Sigmoid colon (tissue), 4 donors: Measurements from ENCODE around the gene UBL7.

Experiments
- CTCF ChIP-seq, 4 experiments: fragments of 450-650 bp in 3 of 4; fragments of 200-600 bp in 1 of 4; IDR thresholded peaks; one replicate each; pipeline ENCODE4 v1.5.1; 2016 to 2019; ENCODE audit warnings: antibody characterized with exemption in 4 of 4, mild to moderate bottlenecking in 3 of 4, moderate library complexity in 2 of 4
- EP300 ChIP-seq, 4 donors: sonication (generic); formaldehyde crosslinking; IDR thresholded peaks; one replicate each; pipeline ENCODE4 v1.6.1; 2017; ENCODE audit warnings: antibody characterized with exemption in 4 of 4
- POLR2A ChIP-seq, 2 donors: fragments of 450-650 bp; IDR thresholded peaks; one replicate each; pipeline ENCODE4 v1.6.1; 2016; ENCODE audit warnings: antibody characterized with exemption in 2 of 2, mild to moderate bottlenecking in 2 of 2, moderate library complexity in 2 of 2
- POLR2AphosphoS5 ChIP-seq, 4 donors: sonication (generic); formaldehyde crosslinking; IDR thresholded peaks; one replicate each; pipeline ENCODE4 v1.6.1; 2017; ENCODE audit warnings: antibody characterized with exemption in 4 of 4

DNA sequence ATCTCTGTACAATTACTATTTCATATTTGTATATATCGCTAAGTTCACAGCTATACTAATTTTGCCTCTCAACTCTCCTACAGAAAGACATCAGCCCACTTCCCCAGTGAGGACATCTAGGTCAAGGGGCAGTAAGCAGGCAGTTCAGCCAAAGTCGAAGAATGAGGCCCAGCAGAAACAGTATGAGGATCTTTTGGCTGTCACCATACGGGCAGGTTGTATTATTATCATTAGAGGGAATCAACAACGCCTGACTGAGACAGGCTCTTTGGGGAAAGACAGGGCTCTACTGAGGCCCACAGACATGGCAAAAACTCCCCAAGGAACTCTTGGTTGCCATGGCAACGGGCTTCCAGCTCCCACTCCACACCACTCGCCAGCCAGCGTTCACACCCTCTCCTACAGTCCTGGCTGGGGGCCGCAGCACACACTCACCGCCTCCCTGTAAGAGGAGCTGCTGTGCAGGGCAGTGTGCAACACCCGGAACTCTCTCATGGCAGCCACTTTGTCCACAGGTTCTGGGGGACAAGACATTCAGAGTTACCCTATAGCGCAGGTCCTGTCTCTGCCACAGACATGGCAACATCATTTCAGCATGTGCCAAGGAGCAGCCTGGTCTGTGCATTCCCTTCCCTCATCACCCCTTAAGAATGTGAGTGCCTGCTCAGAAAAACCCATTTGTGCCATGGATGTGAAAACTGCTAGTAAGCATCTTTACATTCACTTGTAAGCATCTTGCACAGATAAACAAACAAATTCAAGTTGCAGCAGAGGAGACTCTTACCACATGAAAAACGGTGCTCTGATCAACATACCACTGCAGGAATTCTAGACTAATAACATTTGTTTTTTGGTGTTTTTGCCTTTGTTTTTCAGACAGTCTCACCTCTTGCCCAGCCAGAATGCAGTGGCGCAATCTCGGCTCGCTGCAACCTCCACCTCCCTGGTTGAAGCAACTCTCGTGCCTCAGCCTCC, 8.8 kb downstream of the UBL7 start:
- TF ChIP-seq CTCF (IDR thresholded peaks at IDR 0.05) (no peak), POLR2A (IDR thresholded peaks at IDR 0.05) (no peak), EP300 (IDR thresholded peaks at IDR 0.05) (no peak), POLR2AphosphoS5 (IDR thresholded peaks at IDR 0.05) (no peak)
